ENCODE measurements around the gene SLC9A8.

The SLC9A8 gene

DNA sequence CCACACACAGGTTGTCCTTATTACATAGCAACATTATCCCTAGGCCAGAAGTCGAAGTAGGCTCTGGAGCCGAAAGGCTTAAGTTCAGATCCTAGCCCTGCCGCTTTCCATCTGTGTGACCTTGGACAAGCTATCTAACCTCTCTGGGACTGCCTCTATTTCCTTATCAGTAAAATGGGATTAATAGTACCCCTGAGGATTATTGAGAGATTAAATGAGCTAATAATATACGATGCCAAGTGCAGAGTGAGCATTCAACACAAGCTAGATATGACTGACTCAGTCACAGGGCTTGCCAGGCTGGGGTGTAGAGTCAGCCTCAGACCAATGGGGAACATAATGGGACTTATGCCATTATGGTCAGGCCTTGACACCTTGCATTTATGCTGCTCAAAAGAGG lies 111.6 kb downstream of the SLC9A8 start:
- DNase-seq, result no peak

GRCh38 chr20:49925901-49926454 lies 113.3 kb downstream of the SLC9A8 start:
- peak; percentile 32 for DNase-seq

- DNase-seq, result peak; percentile 89
Measured at GRCh38 chr20:49928411-49929141, 115.9 kb downstream of the SLC9A8 start.

GRCh38 chr20:49929142-49929494 lies 116.5 kb downstream of the SLC9A8 start:
- DNase-seq, result no peak

DNA sequence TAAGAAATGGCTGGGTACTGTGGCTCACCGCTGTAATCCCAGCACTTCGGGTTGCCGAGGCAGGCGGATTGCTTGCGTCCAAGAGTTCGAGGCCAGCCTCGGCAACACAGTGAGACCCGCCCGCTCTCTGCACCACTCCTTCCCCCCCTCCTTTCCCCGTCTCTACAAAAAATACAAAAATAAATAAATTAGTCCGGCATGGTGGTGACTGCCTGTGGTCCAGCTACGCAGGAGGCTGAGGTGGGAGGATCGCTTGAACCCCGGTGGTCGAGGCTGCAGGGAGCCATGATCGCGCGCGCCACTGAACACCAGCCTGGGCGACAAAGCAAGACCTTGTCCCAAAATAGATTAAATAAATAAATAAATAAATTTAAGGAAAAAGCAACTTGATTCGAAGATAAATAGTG lies 123.1 kb downstream of the SLC9A8 start:
- no peak for DNase-seq

DNA sequence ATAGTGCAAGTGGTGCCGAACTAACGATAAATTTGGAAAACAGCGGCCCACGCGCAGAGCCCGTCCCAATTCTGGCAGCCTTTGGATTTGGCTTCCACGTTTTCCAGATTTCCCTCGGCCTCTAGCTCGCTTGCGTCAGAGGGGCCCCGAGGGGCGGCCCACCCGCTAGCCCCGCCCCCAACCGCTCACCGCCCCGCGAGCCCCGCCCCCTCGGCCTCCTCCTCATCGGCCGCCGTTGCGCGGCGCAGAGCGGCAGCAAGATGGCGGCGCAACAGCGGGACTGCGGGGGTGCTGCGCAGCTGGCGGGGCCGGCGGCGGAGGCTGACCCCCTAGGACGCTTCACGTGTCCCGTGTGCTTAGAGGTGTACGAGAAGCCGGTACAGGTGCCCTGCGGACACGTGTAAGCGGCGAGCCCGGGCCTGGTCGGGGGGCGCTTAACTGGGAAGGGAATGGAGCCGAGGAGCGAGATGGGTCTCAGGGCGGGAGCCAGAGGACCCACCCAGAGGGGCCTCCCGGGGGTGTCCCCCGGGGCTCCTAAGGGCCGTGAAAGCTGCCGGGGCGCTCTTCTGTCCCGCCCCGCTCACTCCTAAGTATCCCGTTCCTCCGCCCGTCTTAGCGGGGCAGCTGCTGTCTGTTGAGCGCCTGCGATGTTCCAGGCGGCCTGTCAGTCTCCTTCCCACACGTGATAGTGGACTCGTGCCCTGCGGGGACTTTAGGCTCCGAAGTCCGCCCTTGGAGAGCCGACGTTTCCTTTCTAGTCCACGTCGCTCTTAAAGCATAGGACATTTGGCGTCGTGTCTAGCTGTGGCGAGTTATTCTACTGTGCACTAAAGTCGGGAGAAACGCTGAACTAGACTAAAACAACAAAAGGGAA lies 123.8 kb downstream of the SLC9A8 start, which contains the start of gene RNF114:
Gene RNF114, plus strand, starts transcription at position 245 of the 874 bp plus-strand sequence. Its CDS starts 16 bp downstream, at position 261.
- peak; percentile 98 for DNase-seq

DNA sequence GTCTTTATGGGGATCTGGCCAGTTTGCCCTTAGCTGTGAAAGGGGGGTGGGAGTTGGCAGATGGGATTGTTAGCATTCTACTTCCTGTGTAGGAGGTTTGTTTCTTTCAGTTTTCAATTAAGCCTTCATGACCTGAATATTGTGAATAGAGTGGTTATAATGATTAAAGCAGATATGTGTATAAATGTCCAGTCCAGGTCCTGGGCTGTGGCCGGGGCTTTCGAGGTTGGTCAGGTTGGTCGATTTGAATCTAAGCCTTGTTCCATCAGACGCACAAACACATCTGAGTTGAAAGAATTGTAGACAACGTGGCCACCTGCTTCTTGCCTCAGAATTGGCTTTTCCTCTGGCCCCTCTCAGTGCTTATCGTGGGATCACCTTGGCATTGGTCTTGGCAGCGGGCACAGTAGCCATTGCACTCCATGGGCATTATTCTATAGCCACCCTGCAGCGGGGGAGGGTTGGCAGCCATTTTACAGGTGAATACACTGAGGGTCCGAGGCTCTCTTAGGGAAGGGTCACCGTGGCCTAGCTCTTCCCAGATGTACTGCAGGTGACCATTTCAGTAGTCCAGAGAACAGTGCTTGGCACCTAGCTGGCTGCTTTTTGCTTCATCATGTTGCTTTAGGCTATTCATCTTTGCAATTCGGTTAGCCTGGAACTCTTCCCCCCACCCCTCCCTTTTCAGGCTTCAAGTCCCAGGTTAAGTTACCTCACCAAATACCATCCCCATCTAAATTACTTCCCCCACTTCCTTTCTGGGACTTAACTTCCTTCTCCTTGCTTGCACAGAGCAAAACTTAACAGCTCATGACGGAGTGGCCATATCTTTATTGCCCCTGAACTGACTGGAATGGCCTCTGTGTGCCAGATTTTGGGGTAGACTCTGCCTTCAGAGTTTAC lies 124.7 kb downstream of the SLC9A8 start:
- DNase-seq, result peak; percentile 35

GRCh38 chr20:49938173-49939163 lies 125.8 kb downstream of the SLC9A8 start:
- DNase-seq, result peak; percentile 65

GRCh38 chr20:49941456-49941855 lies 128.8 kb downstream of the SLC9A8 start:
- no peak for DNase-seq
